GM12892 (cell line): ENCODE results near the gene COG5.

ENCODE experiments used
- POLR2A ChIP-seq: IDR thresholded peaks from 2 replicates; pipeline ENCODE4 v1.6.1; 2011; ENCODE audit warnings: low read depth, low read length, control low read depth
- POLR2AphosphoS5 ChIP-seq: IDR thresholded peaks from 2 replicates; pipeline ENCODE4 v1.6.1; 2011; ENCODE audit warnings: low read depth, low read length, control low read depth
- TAF1 ChIP-seq: IDR thresholded peaks from 2 replicates; pipeline ENCODE4 v1.6.1; 2011; ENCODE audit warnings: low read depth, mild to moderate bottlenecking, control low read depth, low read length, borderline replicate concordance

DNA sequence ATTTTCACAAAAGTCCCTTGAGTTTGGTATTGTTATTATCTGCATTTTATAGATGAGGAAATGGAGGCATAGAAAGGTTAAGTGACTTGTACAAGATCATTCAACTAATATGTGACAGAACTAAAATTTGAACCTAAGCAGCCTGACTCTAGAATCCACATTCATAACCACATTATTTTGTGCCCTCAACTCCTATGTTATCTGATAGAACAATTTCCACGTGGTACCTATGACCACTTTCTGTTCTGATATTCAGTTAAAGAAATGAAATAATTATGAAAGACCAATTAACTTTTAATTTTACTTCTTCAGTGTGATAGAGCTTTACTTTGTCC, 33.8 kb upstream of the COG5 start:
- TF ChIP-seq POLR2A (no peak), POLR2AphosphoS5 (no peak), TAF1 (no peak)
